A673 (cell line): ENCODE results near the gene NDFIP2.

Experiments
- CTCF ChIP-seq: fragments of 300-800, 200-600 bp; sonication (generic); conservative IDR thresholded peaks from 2 replicates; pipeline ENCODE4 v1.5.1; 2017; ENCODE audit warnings: low read depth, mild to moderate bottlenecking, antibody characterized with exemption, low read length, moderate library complexity, mixed read lengths
- EZH2 ChIP-seq: fragments of 200-600 bp; sonication (generic); IDR thresholded peaks from 2 replicates; pipeline ENCODE4 v1.6.1; 2017; ENCODE audit warnings: borderline replicate concordance, low read depth, mild to moderate bottlenecking, mixed read lengths, antibody characterized with exemption, low read length; ENCODE audit not compliant: poor library complexity, severe bottlenecking

- TF ChIP-seq EZH2 (no peak), CTCF (peak; percentile 65)
Observed at GRCh38 chr13:79548902-79549301, 67.9 kb downstream of the NDFIP2 start.
